Gastroesophageal sphincter (tissue), 3 donors: ENCODE results near the gene CMYA5.

Experiments
- CTCF ChIP-seq, 4 experiments: fragments of 200-600 bp in 2 of 4; fragments of 450-650 bp in 2 of 4; sonication (generic) in 1 of 4; IDR thresholded peaks; one replicate each; pipeline ENCODE4 v1.5.1; 2017 to 2019; ENCODE audit warnings: antibody characterized with exemption in 4 of 4, mild to moderate bottlenecking in 2 of 4, moderate library complexity in 2 of 4
- POLR2A ChIP-seq, 2 donors: fragments of 450-650 bp; IDR thresholded peaks; one replicate each; pipeline ENCODE4 v1.6.1; 2017; ENCODE audit warnings: antibody characterized with exemption in 2 of 2, mild to moderate bottlenecking in 2 of 2, moderate library complexity in 1 of 2

- TF ChIP-seq CTCF (IDR thresholded peaks at IDR 0.05), result no peak
- TF ChIP-seq POLR2A (IDR thresholded peaks at IDR 0.05), result no peak
These were observed 7.9 kb downstream of the CMYA5 start for GRCh38 chr5:79697222-79698170.
